Thyroid gland (tissue), 4 donors: ENCODE data around the gene ACAN.

Experiments
- CTCF ChIP-seq, 6 experiments: fragments of 200-600 bp in 3 of 6; fragments of 450-650 bp in 3 of 6; sonication (generic) in 3 of 6; IDR thresholded peaks; one replicate each; pipeline ENCODE4 v1.5.1; 2016 to 2019; ENCODE audit warnings: antibody characterized with exemption in 6 of 6, mild to moderate bottlenecking in 2 of 6, inconsistent platforms in 1 of 6, moderate library complexity in 1 of 6
- POLR2A ChIP-seq, 2 donors: fragments of 450-650 bp; IDR thresholded peaks; one replicate each; pipeline ENCODE4 v1.6.1; 2017; ENCODE audit warnings: antibody characterized with exemption in 2 of 2, mild to moderate bottlenecking in 2 of 2, moderate library complexity in 1 of 2

GRCh38 chr15:88902846-88903245 lies 99.6 kb downstream of the ACAN start:
- no peak for TF ChIP-seq CTCF (IDR thresholded peaks at IDR 0.05)
- TF ChIP-seq POLR2A (IDR thresholded peaks at IDR 0.05), result no peak
